ENCODE measurements around the gene TADA2B. TPM values are rescaled to one million over a fixed set of nuclear protein-coding genes. Genes with fewer than 3 reads are reported as not detected.
A peak's percentile ranks its signal among the peaks of the same experiment; 100 is the strongest.

Gene TADA2B
- total and polyA plus RNA-seq, 9 of the 15 experiments (the other 6 are each of a cell fraction or from before 2014, with no cell fraction given) = 0.55 to 12.2 (median 7.5) TPM

DNA sequence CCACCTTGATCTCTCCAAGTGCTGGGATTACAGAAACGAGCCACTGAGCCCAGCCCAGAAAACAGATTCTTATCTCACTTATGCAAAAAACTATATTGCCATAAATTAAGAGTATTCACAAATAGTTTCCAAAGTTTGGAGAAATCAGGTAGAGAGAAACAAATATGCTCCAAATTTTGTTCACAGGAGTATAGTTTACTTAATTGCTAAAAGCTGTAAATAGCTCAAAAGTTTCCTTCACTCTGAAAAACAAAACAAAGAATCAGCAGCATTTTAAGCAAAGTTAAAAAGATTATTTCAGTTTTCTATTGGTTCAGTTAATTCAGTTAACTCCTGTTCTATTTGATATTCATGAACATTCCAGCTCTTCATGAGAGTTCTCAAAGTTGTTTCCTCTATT lies 43.2 kb downstream of the TADA2B start:
- ChIA-PET CTCF (ENCODE audit: low intra/inter-chr PET ratio) (interaction anchor here (0.6 kb wide), 1 partner anchor 11 kb away, joined by 4 read pairs; no protein-coding TSS in a partner anchor), POLR2A (no interaction called here)
- no peaks in the 10 kb centered on the region for H3K79me2 ChIP-seq (ENCODE audit: control insufficient read depth, insufficient read depth, low read length)
- no TSS peak for BruUV-seq (replicated peaks)
- in situ Hi-C loops (cut with MboI) = no loop called here
- TF ChIP-seq, protein P1, sequence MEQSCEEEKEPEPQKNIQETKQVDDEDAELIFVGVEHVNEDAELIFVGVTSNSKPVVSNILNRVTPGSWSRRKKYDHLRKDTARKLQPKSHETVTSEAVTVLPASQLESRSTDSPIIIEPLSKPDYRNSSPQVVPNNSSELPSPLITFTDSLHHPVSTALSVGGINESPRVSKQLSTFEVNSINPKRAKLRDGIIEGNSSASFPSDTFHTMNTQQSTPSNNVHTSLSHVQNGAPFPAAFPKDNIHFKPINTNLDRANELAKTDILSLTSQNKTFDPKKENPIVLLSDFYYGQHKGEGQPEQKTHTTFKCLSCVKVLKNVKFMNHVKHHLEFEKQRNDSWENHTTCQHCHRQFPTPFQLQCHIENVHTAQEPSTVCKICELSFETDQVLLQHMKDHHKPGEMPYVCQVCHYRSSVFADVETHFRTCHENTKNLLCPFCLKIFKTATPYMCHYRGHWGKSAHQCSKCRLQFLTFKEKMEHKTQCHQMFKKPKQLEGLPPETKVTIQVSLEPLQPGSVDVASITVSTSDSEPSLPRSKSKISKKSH (CRISPR knock-in tag; IDR thresholded peaks at IDR 0.05) = 0 out of 2 replicates have a peak, but pooled peaks have one; percentile 53
- peak; percentile 65; the same call in 1 of the 2 replicates for TF ChIP-seq TRIM28 (IDR thresholded peaks at IDR 0.05)
- TF ChIP-seq CBX3 (IDR thresholded peaks at IDR 0.05; ENCODE audit: borderline replicate concordance in 1 of 2, low read length in 2 of 2) = peak in 1 of 2 experiments; percentile 91; a peak in 2 of 3 replicates
- TF ChIP-seq KAT2B (IDR thresholded peaks at IDR 0.05; ENCODE audit: low read depth, low read length) = no peak
- TF ChIP-seq TRIM24 (IDR thresholded peaks at IDR 0.05) = 0 out of 4 replicates have a peak, but pooled peaks of 1 of the 2 experiments have one; percentile 13
- no peak for TF ChIP-seq SREBF1 (IDR thresholded peaks at IDR 0.05; ENCODE audit: borderline replicate concordance, low read depth, low read length)
- TF ChIP-seq, protein P2, sequence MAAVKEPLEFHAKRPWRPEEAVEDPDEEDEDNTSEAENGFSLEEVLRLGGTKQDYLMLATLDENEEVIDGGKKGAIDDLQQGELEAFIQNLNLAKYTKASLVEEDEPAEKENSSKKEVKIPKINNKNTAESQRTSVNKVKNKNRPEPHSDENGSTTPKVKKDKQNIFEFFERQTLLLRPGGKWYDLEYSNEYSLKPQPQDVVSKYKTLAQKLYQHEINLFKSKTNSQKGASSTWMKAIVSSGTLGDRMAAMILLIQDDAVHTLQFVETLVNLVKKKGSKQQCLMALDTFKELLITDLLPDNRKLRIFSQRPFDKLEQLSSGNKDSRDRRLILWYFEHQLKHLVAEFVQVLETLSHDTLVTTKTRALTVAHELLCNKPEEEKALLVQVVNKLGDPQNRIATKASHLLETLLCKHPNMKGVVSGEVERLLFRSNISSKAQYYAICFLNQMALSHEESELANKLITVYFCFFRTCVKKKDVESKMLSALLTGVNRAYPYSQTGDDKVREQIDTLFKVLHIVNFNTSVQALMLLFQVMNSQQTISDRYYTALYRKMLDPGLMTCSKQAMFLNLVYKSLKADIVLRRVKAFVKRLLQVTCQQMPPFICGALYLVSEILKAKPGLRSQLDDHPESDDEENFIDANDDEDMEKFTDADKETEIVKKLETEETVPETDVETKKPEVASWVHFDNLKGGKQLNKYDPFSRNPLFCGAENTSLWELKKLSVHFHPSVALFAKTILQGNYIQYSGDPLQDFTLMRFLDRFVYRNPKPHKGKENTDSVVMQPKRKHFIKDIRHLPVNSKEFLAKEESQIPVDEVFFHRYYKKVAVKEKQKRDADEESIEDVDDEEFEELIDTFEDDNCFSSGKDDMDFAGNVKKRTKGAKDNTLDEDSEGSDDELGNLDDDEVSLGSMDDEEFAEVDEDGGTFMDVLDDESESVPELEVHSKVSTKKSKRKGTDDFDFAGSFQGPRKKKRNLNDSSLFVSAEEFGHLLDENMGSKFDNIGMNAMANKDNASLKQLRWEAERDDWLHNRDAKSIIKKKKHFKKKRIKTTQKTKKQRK (IDR thresholded peaks at IDR 0.05; ENCODE audit: borderline replicate concordance, low read depth, low read length) = peak; percentile 45; the same call in 1 of the 2 replicates
- ATAC-seq (no peak), FAIRE-seq (no peak), DNase-seq (ENCODE audit: extremely low read depth in 1 of 4, low spot score in 3 of 4) (no peak)
- intact Hi-C loops (cut with micrococcal nuclease) = no loop called here
- H3K9ac ChIP-seq (ENCODE audit: insufficient read depth in 1 of 2, low read depth in 2 of 2, low read length in 2 of 2) = no peak overlapping the region
- WGBS (ENCODE audit: insufficient coverage, low coverage, missing lambda C conversion rate) = 0% methylated on average over 1 of the region's 1 CpG
- H3K9me1 ChIP-seq (ENCODE audit: control insufficient read depth, insufficient read depth, low read length) = no peaks in the 10 kb centered on the region
- H3K27ac ChIP-seq (ENCODE audit: extremely low read depth, low read depth, low read length) = no peak overlapping the region
- H3K4me2 ChIP-seq (ENCODE audit: insufficient read depth, low read length) = no peak overlapping the region
- H2AFZ ChIP-seq (ENCODE audit: low read depth, low read length) = no peak overlapping the region
- H3K4me1 ChIP-seq (replicated peaks in 1 of 2; ENCODE audit: control insufficient read depth in 2 of 2, insufficient read depth in 2 of 2, low read length in 2 of 2) = peaks cover 11 to 15% of the 10 kb centered on the region in 2 experiments; a peak in 4 of 5 replicates
- no peak overlapping the region for H3K4me3 ChIP-seq
- H3K27me3 ChIP-seq (ENCODE audit: control insufficient read depth in 2 of 2, insufficient read depth in 2 of 2, low read length in 2 of 2) = peaks cover 3 to 6% of the 10 kb centered on the region in 2 experiments; a peak in 3 of 5 replicates
- H4K20me1 ChIP-seq (replicated peaks; ENCODE audit: control insufficient read depth, insufficient read depth, low read length) = no peaks in the 10 kb centered on the region
- no peaks in the 10 kb centered on the region for H3K36me3 ChIP-seq (ENCODE audit: control insufficient read depth, insufficient read depth, low read length)
- peaks cover 3% of the 10 kb centered on the region; the same call in 1 of the 2 replicates for H3K9me3 ChIP-seq (replicated peaks; ENCODE audit: control insufficient read depth, insufficient read depth, low read depth, low read length)

Data from K562 (cell line).